H1 (cell line): ENCODE data around the gene DAZL.

Experiments used
- CTCF ChIP-seq, 3 experiments: IDR thresholded peaks; 1 replicate in 2 of 3; 2 replicates in 1 of 3; pipeline versions ENCODE4 v1.5.1 to v1.6.1; 2011; ENCODE audit warnings: low read length in 3 of 3, mild to moderate bottlenecking in 3 of 3, inconsistent platforms in 2 of 3, low read depth in 1 of 3, moderate library complexity in 1 of 3; ENCODE audit not compliant: insufficient read depth in 1 of 3; ENCODE audit errors: control extremely low read depth in 1 of 3
- EZH2 ChIP-seq: fragments of 200-600 bp; sonication (generic); IDR thresholded peaks from 2 replicates; pipeline ENCODE4 v1.7.1; 2012; ENCODE audit warnings: low read depth, mild to moderate bottlenecking, moderate library complexity, low read length, inconsistent platforms; ENCODE audit not compliant: severe bottlenecking
- JUND ChIP-seq: IDR thresholded peaks from 2 replicates; pipeline ENCODE4 v1.6.1; 2011; ENCODE audit warnings: mild to moderate bottlenecking, improper control_type of control experiment, low read length
- TF ChIP-seq, protein P1 (sequence below): IDR thresholded peaks from 2 replicates; pipeline ENCODE4 v1.6.1; 2011; ENCODE audit warnings: low read length, improper control_type of control experiment

- no peak for TF ChIP-seq CTCF (IDR thresholded peaks at IDR 0.05; ENCODE audit: control extremely low read depth in 1 of 3, insufficient read depth in 1 of 3, low read depth in 1 of 3, low read length in 3 of 3)
- TF ChIP-seq, protein P1, sequence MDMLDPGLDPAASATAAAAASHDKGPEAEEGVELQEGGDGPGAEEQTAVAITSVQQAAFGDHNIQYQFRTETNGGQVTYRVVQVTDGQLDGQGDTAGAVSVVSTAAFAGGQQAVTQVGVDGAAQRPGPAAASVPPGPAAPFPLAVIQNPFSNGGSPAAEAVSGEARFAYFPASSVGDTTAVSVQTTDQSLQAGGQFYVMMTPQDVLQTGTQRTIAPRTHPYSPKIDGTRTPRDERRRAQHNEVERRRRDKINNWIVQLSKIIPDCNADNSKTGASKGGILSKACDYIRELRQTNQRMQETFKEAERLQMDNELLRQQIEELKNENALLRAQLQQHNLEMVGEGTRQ, result no peak
- TF ChIP-seq JUND, result no peak
- no peak for TF ChIP-seq EZH2
Measured at GRCh38 chr3:16605966-16606365, 743 bp upstream of the DAZL start.
